GM19240 (cell line): ENCODE data around the gene WWTR1.
A peak's percentile ranks its signal among the peaks of the same experiment; 100 is the strongest.

Experiments
- DNase-seq: peaks from one replicate; pipeline ENCODE4 v3.0.0; 2011; ENCODE audit warnings: low spot score; ENCODE audit not compliant: insufficient read length

Gene WWTR1

DNA sequence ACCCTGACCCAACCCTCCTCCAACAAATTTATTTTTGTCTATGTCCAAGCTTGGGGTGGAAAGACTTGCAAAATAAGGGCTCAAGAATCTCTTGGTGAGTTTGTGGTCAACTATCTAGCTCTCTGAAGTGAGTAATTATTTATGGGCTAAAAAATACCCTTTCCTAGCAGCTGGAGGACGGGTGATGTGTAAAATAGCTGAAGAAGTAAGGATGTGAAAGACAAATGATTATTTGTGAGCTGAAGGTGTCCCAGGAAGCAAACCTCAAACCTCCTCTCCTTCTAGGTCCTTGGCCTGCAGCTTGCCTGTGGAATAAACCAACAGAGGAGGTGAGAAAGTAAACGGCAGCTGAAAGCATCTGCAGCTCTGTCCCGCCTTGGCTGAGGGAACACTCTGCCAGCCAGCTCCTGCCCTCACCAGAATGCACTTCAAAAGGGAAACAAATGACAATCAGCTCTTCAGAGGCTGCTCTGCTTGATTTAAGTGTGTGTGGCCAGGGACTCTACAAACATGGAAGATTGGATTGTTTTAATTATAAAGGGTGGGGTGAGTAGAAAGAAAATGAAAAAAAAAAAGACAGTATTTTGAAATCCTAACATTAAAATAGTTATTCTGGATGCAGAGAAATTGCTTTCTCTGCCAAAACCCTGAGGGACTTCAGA is 123.0 kb downstream of the WWTR1 start:
- no peak for DNase-seq

DNA sequence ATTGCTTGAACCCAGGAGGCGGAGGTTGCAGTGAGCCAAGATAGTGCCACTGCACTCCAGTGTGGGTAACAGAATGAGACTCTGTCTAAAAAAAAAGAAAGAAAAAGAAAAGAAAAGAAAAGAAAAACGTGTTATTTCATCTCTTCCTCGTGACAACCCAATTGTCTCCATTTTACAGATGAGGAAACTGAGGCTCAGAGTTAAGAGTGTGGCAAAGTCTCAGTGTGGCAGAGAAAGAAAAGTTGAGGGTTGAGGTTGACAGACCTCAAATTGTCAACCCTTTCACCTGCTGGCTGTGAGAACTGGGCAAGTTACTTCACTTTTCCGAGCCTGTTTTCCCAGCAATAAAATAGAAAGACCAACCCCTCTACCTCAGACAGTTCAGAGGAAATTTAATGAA is 123.7 kb downstream of the WWTR1 start:
- DNase-seq, result no peak

DNA sequence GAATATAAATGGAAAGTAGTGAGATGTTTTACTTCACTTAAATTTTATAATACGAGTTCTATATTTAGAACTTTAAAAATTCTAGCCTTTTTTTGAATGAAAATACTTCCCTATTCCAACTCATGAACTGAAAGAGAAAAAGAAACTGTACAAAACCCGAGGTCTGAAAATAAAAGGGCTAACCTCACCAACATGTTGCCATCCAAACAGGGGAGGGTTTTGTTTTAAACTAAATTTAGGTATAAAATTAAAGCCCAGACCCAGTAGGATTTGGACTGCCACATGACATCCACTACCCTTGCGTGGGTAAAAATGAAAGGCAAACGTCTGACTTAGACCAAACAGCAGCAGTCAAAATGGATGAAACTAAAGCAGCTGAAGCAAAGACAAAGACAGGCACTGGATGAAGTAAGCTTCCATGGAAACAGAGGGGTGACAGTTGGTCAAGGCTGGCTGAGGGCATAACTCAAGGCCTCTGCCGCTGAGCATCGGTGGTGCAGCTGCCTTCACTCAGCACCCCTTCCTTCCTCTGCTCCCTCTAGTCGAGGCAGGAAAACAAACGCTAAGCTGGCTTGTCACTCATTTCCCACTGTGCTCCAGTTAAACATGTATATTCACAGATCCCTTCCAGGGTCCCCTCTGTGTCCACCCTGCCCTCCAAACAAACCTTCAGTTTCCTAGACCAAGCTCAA is 125.2 kb downstream of the WWTR1 start:
- DNase-seq, result no peak

DNA sequence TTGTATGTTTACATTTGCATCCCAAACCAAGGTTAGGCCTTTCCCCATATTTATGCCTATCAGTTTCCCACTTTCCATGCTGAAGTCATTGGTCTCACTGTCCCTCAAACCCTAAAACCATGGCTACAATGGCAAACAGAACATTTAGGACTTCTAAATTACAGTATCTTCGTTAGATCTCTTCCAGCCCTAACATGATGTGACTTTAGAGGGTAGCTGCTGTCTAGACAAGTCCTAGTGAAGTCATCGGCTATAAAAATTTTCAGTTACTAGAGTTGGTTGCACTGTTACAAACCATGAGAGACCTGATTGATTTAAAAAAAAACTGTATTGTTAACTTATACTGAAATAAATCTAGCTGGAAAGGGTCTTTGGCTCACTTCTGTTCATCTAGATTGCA is 128.7 kb downstream of the WWTR1 start:
- DNase-seq, result no peak

DNA sequence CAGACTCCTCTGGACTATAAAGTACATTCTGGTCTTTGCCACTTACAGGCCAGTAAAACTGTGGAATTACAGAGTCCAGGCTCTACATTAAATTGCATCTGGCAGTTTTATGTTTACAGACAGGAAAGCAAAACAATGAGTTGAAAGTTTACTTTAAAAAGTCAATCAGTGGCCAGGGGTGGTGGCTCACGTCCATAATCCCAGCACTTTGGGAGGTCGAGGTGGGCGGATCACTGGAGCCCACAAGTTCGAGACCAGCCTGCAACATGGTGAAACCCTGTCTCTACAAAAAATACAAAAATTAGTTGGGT is 129.5 kb downstream of the WWTR1 start:
- DNase-seq, result no peak

DNA sequence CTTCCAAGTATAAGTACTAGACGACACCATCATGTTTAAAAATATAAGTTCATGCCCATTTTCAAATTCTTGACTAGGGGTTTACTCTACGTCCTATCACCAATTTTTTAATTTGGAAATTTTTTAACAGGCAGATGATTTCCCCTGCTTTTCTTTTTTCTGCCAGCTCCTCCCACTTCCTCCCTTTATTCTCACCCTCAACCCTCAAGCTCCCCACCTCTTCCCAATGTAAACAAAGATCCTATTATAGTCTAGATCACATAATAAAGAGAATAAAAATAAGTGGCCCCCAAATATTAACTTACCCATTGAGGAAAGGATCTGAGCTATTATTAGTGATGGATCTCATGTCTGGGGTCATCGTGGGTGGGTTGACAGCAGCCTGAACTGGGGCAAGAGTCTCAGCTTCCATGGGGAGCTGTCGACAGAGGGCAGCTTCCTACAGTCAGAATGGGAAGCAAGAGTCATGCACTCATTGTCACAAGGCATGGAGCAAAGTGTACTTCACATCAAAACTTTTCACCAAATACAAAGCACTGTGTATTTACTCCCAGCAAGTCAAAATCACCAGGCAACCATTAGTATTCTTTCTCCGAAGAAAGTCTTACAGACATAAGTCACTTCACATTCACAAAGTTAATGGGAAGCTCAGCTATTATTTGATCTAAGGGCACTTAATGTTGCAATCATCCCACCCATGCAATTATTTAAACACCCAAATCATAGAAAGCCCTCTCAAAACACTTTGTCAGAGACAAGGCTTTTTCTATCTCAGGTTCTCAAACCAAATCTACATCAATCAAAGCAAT is 130.1 kb downstream of the WWTR1 start:
- no peak for DNase-seq

DNA sequence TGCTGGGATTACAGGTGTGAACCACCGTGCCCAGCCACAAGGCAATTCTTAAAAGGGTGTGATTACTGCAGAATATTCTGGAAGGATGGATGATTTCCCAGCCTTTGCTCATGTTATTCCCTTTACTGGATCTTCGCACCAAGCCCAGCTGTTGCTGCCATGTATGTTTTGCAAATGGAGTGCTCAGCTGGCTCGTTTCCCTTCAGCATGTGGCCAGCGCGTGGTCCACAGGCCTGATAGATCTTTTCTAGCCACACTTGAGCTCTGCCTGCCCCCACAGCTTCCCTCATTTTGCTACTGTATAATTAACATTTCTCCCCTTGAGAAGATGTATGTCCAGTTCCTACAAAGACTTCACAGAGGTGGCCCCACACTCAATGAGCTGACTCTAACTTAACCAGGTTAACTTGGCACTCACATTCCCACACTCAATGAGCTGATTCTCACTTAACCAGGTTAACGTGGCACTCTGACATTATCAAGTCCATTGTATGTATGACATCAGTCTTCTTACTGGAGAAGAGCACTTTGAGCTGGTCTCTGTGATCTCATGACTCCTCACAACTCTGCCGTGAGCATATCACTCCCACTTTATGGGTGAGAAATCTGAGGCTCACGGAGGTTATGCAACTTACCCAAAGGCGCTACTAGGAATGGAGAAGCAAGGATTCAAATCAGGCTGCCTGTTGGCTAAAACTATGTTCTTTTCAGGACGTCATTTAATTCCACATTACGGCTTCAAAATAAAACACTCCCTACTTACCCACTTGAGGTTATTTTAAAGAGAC is 134.1 kb downstream of the WWTR1 start:
- no peak for DNase-seq

DNA sequence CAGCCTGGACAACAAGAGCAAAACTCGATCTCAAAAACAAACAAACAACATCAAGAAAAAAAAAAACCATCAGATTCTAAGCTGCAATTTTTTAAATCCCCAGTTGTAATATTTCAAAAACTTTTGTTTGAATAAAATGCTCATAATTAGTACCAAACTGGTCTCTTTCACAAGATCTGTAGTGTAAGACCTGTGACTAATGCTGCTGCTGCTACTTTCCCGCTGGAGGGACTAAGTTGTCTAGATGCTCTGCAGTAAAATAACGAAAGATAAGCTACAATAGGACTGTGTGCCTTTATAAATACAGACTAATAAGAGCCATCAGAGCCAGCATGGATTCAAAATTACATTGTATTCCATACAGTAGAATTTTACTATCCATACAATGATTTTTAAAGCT is 137.9 kb downstream of the WWTR1 start:
- no peak for DNase-seq

DNA sequence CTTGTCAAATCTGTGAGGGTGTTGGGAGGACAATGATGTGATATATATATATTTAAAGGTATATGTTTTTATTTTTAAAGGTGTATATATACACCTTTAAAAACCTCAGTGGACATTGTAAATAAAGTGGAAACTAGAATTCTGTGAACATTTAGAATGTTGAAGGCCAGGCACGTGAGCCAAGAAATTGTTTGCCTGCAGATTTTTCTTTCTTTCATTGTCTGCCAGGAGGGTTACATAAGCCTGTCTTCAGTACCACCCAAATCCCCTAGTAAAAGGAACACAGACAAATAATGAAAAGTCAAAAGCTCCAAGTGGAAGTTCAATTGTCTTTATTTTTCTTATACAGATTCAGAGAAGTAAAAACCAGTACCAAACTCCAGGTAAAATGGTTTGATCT is 140.9 kb downstream of the WWTR1 start:
- no peak for DNase-seq

DNA sequence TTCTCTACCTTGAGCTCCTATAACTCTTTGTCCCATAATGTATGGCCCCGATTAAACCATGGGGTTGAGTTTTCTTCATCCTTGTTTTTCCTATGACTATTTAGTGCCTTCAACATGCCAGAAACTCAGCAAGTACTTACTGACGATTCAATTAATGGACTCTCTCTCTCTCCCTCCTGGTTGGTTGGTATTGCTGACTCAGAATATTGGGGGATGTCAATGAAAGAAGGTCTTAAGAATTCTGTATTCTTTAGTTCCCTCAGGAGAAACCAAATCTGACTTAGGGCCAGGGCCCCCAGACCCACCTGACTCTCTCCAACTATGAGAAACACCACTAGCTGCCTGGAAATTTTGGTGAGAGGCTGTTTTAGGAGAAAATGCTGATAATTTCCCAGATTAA is 142.6 kb downstream of the WWTR1 start:
- DNase-seq, result no peak

DNA sequence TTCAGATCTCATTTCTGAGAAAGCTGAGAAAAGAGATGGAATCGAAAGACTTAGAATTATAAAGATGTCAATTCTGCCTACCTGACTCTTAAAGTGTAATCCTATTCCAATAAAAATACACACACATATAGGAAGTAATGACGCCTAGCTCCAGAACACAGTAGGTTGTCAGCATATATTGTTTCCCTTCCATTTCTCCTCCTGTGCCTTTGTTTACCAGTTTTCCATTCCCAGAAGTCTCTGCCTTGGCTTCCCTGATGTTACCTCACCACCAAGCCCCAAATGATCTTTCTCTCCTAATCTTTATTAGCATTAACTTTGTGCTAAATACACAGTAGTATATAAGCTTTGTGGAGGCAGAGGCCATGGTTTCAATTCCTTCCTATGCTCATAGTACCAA is 143.4 kb downstream of the WWTR1 start:
- DNase-seq, result no peak

DNA sequence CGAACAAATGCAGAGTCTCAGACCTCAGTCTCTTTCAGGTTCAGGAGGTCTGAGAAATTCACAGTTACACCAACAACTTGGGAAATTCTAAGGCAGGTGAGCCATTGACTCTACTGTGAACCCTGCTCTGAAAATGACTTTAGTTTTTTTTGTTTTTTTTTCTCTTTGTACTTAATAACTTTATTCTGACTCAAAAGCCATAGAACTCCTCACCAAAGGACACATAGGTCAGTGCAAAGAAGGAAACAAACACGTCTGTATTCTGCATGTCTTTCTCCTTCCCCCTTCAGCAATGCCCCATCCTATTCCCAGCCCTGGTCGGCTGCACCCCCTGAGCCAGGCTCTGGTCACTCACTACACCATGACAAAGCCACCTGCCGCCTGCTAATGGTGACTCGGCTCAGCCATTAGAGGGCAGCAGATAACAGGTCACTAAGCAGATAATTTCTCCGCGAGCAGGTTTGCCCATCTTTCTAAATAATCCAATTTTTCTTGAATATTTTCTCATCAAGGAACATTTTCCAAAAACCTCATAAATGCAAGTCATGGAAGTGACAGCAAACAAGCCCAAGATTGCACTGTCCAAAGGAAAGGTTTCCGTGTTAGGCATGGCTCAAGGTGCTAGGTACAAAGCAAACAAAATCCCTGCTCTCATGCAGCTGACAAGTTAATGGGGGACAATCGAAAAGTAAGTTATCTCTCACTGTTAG is 145.6 kb downstream of the WWTR1 start:
- peak; percentile 61 for DNase-seq

DNA sequence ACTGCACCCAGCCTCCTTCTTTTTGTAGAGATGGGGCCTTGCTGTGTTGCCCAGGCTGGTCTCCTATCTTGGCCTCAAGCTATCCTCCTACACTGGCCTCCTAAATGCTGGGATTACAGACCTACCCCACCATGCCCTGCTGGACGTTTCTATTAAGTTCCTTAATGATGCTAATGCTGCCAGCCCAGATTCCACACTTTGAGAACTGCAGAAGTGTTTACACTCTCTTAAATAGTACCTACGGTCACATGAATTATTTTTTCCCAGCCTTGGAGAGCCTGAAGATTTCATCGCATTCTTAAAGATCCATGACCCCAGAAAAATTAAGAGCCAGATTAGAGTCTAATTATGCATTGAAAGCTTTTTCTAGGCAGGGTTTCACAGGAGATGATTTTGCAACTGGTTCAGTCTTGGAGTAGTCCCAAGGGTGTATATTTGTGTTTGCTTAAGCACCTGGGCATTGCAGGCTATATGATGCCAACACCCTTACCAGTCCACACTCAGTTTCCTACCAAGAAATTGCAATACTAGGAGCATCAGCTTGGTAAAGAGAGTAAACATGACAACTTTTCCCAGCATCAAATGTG is 146.7 kb downstream of the WWTR1 start:
- no peak for DNase-seq

DNA sequence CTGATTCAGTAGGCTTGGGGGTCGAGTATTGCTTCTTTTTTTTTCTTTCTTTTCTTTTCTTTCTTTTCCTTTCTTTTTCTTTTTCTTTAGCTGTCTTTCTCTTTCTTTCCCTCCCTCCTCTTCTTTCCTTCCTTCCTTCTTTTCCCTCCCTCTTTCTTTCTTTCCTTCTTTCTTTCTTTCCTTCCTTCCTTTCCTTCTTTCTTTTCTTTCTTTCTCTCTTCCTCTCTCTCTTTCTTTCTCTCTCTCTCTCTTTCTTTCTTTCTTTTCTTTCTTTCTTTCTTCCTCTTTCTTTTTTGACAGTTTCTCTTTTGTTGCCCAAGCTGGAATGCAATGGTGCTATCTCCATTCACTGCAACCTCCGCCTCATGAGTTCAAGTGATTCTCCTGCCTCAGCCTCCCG is 147.3 kb downstream of the WWTR1 start:
- DNase-seq, result no peak

DNA sequence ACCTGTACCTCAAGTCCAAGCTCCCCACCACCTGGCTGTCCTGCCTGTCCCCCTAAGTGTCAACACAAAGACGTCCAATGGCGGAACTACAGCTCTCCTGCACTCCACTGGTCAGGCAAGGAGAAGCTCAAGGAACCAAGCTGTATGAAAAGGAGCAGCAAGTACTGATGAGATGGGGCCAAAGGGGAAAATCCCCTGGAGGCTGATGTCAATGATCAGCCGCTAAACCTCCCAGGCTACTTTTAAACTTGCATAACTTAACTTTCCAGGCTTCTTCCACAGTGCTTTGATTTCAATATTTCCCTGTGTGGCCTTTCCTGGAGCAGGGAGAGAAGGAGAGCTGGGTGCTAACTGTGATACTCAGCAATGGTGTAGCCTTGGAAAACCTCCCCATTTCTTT is 148.3 kb downstream of the WWTR1 start:
- no peak for DNase-seq

DNA sequence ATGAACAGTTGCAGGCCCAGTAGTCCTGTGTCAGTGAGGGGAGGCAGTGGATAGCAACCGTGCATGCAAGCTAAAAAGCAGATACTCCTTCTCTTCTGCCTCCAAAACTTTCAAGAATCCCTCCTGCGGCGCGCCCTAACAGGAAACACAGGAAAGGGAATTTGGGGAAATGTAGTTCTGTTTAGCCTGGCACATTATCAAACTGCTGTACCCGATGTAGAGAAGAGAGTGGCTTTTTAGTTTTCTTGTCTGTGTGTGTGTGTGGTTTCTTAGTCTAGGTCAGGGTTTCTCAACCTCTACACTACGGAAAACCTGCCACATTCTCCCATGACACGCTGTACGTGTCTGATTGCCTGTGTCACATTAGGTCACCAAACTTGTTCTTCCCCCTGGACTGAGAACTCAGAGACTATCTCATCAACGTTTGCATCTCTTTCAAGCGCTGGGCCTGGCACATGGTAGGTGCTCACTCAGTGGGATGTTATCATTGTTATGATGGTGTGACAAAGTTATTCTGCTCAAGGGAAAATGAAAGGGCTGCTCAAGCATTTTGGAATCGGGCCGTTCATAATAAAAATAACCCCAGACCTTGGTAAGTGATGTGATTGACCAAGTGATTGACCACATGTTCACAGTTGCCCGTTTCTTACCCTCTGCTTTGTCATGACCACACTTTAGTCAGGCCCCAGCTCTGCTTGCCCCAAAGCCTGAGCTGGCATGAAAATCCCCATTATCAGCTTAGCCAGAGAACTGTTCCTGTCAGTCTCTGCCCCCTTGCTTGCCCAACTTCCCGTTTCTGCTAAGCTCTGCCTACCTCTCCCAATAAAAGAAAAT is 150.1 kb downstream of the WWTR1 start:
- DNase-seq, result no peak

DNA sequence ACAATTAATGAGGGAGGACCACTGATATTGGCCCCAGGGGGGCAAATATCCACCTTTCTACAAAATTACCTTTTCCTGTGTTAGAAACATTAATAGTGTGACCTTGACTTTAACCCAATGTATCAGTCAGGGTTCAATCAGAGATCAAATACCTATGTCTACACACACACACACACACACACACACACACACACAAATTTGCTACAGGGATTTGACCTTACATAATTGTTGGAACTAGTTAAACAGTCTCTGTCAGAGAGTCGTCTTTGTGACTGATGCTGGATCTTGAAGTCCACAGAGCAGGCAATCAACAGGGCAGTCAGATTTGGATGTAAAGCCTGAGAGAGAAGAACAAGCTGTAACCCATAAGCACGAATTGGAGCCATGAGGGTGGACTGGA is 150.9 kb downstream of the WWTR1 start:
- DNase-seq, result no peak

DNA sequence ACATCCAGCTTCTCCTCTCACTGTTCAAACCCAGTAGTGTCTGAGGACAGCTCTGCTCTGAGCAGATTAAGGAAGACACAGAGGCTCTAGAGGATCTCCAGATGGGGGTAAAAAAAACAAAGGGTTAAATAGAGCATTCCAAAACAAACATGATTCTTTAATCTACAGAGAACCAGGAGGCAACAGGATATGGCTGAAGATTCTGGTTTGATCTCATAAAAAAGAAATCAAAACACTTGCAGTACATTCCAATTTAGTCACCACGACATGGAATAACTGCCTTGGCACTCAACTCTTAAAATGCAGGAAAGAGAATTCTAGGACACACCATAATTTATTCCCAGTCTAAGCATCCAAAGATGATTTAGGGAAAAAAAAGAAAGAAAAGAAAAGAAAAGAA is 151.3 kb downstream of the WWTR1 start:
- no peak for DNase-seq

DNA sequence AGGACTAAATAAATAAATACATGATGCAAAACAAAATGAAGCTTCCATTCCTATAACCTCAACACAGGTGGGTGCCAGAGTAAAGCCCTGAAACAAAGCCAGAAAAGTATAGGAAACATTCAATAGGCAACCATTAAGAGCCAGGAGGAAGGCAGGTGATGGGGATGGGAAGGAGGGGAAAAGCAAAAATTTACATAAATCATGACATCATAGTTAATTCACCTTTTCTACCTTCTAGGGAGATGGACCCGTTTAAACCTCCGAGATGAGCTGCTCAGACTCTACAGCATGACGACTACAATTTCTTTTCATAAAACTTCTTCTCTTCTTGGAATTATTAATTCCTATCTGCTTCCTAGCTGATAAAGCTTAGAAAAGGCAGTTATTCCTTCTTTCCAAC is 155.4 kb downstream of the WWTR1 start:
- no peak for DNase-seq

DNA sequence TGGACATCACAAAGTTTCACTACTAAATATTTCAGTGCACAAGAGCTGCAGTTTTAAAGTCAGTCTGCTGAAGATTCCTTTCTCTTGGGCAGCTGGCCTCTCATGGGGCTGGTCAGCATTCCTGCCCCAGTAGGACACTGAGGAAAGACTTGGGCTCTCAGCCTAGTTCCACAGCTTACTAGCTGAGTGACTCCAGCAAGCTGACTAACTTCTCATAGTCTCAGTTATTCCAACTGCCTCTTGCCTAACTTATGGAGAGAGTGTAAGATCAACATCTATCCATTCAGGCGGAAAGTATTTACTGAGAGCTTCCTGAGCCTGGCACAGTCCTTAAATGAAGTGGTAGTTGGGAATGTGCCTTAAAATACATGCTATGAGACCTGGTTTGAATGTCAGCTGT is 156.3 kb downstream of the WWTR1 start:
- no peak for DNase-seq
